ENCODE results near the gene HES2. TPM values are rescaled to one million over a fixed set of nuclear protein-coding genes. Genes with fewer than 3 reads are reported as not detected.
"Not testable (repeated sequence)": the region's sequence is repeated elsewhere in the genome, so short reads cannot be mapped to it uniquely, and the experiment has no call there.

HES2 gene
- total and polyA plus RNA-seq, 2 donors = 0.03 to 0.53 TPM

DNA sequence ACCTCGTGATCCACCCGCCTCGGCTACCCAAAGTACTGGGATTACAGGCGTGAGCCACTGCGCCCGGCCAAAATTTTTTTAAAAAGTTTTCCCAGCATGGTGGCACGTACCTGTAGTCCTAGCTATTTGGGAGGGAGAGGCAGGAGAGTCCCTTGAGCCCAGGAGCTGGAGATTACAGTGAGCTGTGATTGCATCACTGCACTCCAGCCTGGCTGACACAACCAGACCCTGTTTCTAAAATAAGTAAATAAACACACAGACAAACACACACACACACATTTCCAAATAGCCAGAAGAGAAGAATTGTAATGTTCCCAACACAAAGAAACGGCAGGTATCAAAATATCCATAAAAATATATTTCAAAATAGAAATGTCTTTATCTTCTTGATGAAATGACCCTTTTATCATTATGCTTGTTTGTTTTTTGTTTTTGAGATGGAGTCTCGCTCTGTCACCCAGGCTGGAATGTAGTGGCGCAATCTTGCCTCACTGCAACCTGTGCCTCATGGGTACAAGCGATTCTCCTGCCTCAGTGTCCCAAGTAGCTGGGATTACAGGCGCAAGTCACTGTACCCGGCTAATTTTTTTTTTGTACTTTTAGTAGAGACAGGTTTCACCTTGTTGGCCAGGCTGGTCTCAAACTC, 9.3 kb downstream of the HES2 start:
- 84% methylated on average over 13 of the region's 13 CpGs for WGBS
- no peak overlapping the region for H3K4me3 ChIP-seq (ENCODE audit: low read depth, low read length)
- no peaks in the 10 kb centered on the region for H3K4me1 ChIP-seq (ENCODE audit: insufficient read depth)

DNA sequence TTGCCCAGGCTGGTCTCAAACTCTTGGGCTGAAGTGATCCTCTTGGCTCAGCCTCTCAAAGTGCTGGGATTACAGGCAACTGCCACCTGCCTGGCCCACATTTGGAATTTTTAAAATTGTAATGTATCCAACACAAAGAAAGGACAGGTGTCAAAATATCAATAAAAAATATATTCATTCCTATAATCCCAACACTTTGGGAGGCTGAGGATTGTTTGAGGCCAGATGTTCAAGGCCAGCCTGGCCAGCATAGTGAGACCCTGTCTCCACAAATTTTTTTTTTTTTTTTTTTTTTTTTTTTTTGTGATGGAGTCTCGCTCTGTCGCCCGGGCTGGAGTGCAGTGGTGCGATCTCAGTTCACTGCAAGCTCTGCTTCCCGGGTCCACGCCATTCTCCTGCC, 10.0 kb downstream of the HES2 start:
- 90% methylated on average over 6 of the region's 6 CpGs for WGBS

More for the DNA sequence above, 9.3 kb downstream of the HES2 start:
- no peak for DNase-seq (ENCODE audit: extremely low spot score)
- no peaks in the 10 kb centered on the region for H3K36me3 ChIP-seq (ENCODE audit: insufficient read depth)
- H3K27ac ChIP-seq (ENCODE audit: low read depth) = no peak overlapping the region

DNA sequence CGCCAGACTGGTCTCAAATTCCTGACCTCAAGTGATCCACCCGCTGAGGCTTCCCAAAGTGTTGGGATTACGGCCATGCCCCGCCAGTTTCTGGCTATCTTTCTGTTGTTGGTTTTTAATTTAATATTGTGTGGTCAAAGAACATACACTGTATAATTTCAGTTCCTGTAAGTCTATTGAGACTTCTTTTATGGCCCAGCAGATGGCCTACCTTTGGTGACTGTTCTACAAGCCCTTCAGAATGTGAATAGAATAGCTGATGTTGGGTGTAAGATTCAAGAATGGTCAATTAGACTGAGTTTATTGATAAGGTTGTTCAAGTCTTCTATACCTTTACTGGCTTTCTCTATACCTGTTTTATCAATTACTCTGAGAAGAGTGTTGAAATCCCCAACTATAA, 10.7 kb downstream of the HES2 start:
- no peaks in the 10 kb centered on the region for H3K36me3 ChIP-seq (ENCODE audit: insufficient read depth)
- 85% methylated on average over 4 of the region's 4 CpGs for WGBS
- no peak overlapping the region for H3K27ac ChIP-seq (ENCODE audit: low read depth)
- no peak overlapping the region for H3K4me3 ChIP-seq (ENCODE audit: low read depth, low read length)
- DNase-seq (ENCODE audit: extremely low spot score) = no peak
- no peaks in the 10 kb centered on the region for H3K4me1 ChIP-seq (ENCODE audit: insufficient read depth)

More for the DNA sequence above, 10.0 kb downstream of the HES2 start:
- Histone ChIP-seq H3K36me3 (ENCODE audit: insufficient read depth) (no peaks in the 10 kb centered on the region), H3K4me1 (ENCODE audit: insufficient read depth) (no peaks in the 10 kb centered on the region), H3K27ac (ENCODE audit: low read depth) (no peak overlapping the region), H3K4me3 (ENCODE audit: low read depth, low read length) (no peak overlapping the region)
- no peak for DNase-seq (ENCODE audit: extremely low spot score)

DNA sequence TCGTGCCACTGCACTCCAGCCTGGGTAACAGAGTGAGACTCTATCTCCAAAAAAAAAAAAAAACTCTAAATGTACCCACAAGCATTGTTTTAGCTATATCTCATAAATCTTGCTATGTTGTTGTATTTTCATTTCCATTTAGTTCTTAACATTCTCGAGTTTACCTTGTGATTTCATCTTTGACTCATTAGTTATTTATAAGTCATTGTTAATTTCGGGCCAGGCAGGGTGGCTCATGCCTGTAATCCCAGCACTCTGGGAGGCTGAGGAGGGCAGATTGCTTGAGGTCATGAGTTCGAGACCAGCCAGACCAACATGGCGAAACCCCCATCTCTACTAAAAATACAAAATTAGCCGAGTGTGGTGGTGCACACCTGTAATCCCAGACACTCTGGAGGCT, 11.7 kb downstream of the HES2 start:
- DNase-seq (ENCODE audit: extremely low spot score) = no peak
- no peak overlapping the region for H3K4me3 ChIP-seq (ENCODE audit: low read depth, low read length)
- WGBS = 82% methylated on average over 6 of the region's 6 CpGs
- H3K27ac ChIP-seq (ENCODE audit: low read depth) = no peak overlapping the region
- H3K36me3 ChIP-seq (ENCODE audit: insufficient read depth) = no peaks in the 10 kb centered on the region
- no peaks in the 10 kb centered on the region for H3K4me1 ChIP-seq (ENCODE audit: insufficient read depth)

DNA sequence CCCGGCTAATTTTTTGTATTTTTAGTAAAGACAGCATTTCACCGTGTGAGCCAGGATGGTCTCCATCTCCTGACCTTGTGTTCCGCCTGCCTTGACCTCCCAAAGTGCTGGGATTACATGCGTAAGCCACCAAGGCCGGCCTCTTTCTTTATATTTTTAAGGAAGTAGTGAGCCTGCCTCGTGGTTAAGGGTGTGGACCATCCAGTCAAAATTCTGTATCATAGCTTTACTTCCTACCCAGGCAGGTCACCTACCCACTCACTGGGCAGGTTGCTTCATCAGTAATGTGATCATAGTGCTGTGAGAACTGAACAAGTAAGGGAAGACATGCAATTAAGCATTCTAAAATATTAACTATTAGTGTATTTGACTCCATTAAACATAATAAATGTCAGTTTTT, 18.0 kb downstream of the HES2 start:
- H3K27ac ChIP-seq (ENCODE audit: low read depth) = no peak overlapping the region
- H3K36me3 ChIP-seq (ENCODE audit: insufficient read depth) = no peaks in the 10 kb centered on the region
- no peak overlapping the region for H3K4me3 ChIP-seq (ENCODE audit: low read depth, low read length)
- WGBS = 55% methylated on average over 6 of the region's 6 CpGs
- H3K4me1 ChIP-seq (ENCODE audit: insufficient read depth) = no peaks in the 10 kb centered on the region
- DNase-seq (ENCODE audit: extremely low spot score) = no peak

DNA sequence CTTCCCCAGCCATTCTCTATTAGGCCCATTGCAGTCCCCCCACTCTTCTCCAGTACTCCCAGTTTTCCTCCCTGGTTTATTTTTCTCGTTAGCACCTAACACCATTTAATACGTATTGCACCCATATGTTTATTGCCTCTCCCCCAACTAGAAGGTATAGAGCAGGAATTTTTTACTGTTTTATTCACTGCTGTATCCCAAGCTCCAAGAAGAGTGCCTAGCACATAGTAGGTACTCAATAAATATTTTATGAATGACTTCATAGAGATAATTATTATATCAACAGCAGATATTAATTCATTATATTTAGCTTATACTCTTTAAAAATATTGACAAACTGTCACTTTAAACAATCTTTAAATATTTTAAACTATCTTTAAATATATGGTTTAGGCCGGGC, 20.4 kb downstream of the HES2 start:
- DNase-seq (ENCODE audit: extremely low spot score) = no peak
- Histone ChIP-seq H3K27ac (ENCODE audit: low read depth) (no peak overlapping the region), H3K36me3 (ENCODE audit: insufficient read depth) (no peaks in the 10 kb centered on the region), H3K4me3 (ENCODE audit: low read depth, low read length) (no peak overlapping the region), H3K4me1 (ENCODE audit: insufficient read depth) (no peaks in the 10 kb centered on the region)
- 88% methylated on average over 3 of the region's 3 CpGs for WGBS

DNA sequence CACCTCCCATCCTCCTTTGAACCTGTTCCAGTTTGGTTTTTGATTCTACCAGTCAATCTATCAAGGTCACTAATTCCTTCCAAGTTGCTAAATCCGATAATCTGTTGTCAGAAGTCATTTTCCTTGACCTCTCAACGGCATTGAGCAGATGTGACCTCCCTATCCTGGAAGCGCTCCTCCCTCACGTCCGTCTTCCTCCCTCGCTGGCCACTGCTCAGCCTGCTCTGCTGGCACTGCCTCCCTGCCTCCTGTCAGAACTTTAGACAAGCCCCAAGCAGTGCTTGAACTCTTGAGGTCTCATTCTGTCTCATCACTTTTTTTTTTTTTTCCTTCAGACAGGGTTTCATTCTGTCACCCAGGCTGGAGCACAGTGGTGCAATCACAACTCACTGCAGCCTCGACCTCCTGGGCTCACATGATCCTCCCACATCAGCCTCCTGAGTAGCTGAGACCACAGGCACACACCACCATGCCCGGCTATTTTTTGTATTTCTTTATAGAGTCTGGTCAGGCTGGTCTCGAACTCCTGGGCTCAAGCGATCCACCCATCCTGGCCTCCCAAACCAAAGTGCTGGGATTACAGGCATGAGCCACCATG, 21.8 kb downstream of the HES2 start:
- Histone ChIP-seq H3K4me1 (ENCODE audit: insufficient read depth) (no peaks in the 10 kb centered on the region), H3K36me3 (ENCODE audit: insufficient read depth) (no peaks in the 10 kb centered on the region), H3K4me3 (ENCODE audit: low read depth, low read length) (no peak overlapping the region), H3K27ac (ENCODE audit: low read depth) (no peak overlapping the region)
- DNase-seq (ENCODE audit: extremely low spot score) = no peak
- WGBS = 65% methylated on average over 10 of the region's 10 CpGs

DNA sequence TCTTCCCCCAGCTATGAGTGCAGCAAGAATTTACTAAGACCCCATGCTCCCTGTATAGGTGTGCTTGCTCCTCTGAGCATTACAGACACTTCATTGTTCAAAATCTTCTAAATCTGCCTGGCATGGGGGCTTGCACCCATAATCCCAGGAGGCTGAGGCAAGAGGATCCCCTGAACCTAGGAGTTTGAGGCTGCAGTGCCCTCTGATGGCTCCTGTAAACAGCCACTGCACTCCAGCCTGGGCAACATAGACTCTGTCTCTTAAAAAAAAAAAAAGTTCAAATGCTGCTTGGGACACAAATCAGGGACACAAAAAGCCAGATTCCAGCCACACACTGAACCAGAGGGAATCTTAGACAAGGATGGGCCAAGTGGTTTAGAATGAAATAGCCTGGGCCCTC, 22.7 kb downstream of the HES2 start:
- H3K36me3 ChIP-seq (ENCODE audit: insufficient read depth) = no peaks in the 10 kb centered on the region
- DNase-seq (ENCODE audit: extremely low spot score) = no peak
- H3K4me1 ChIP-seq (ENCODE audit: insufficient read depth) = no peaks in the 10 kb centered on the region
- no peak overlapping the region for H3K27ac ChIP-seq (ENCODE audit: low read depth)
- H3K4me3 ChIP-seq (ENCODE audit: low read depth, low read length) = no peak overlapping the region

DNA sequence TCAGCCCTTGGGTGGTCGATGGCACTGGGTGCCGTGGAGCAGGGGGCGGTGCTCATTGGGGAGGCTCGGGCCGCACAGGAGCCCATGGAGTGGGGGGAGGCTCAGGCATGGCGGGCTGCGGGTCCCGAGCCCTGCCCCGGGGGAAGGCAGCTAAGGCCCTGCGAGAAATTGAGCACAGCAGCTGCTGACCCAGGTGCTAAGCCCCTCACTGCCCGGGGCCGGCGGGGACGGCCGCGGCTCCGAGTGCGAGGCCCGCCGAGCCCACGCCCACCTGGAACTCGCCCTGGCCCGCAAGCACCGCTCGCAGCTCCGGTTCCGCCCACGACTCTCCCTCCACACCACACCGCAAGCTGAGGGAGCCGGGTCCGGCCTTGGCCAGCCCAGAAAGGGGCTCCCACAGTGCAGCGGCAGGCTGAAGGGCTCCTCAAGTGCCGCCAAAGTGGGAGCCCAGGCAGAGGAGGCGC, 23.9 kb downstream of the HES2 start:
- DNase-seq (ENCODE audit: extremely low spot score); H3K36me3 ChIP-seq (ENCODE audit: insufficient read depth); H3K4me3 ChIP-seq (ENCODE audit: low read depth, low read length); H3K4me1 ChIP-seq (ENCODE audit: insufficient read depth); H3K27ac ChIP-seq (ENCODE audit: low read depth): not testable (repeated sequence)
- WGBS = 98% methylated on average over 34 of the region's 34 CpGs

DNA sequence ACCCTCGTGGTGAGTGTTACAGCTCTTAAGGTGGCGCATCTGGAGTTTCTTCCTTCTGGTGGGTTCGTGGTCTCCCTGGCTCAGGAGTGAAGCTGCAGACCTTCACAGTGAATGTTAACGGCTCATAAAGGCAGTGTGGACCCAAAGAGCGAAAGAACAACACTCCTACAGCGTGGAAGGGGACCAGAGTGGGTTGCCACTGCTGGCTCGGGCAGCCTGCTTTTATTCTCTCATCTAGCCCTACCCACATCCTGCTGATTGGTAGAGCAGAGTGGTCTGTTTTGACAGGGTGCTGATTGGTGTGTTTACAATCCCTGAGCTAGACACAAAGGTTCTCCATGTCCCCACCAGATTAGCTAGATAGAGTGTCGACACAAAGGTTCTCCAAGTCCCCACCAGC, 24.6 kb downstream of the HES2 start:
- H3K4me1 ChIP-seq (ENCODE audit: insufficient read depth); H3K27ac ChIP-seq (ENCODE audit: low read depth); H3K36me3 ChIP-seq (ENCODE audit: insufficient read depth); H3K4me3 ChIP-seq (ENCODE audit: low read depth, low read length); DNase-seq (ENCODE audit: extremely low spot score): not testable (repeated sequence)
- 93% methylated on average over 8 of the region's 8 CpGs for WGBS

DNA sequence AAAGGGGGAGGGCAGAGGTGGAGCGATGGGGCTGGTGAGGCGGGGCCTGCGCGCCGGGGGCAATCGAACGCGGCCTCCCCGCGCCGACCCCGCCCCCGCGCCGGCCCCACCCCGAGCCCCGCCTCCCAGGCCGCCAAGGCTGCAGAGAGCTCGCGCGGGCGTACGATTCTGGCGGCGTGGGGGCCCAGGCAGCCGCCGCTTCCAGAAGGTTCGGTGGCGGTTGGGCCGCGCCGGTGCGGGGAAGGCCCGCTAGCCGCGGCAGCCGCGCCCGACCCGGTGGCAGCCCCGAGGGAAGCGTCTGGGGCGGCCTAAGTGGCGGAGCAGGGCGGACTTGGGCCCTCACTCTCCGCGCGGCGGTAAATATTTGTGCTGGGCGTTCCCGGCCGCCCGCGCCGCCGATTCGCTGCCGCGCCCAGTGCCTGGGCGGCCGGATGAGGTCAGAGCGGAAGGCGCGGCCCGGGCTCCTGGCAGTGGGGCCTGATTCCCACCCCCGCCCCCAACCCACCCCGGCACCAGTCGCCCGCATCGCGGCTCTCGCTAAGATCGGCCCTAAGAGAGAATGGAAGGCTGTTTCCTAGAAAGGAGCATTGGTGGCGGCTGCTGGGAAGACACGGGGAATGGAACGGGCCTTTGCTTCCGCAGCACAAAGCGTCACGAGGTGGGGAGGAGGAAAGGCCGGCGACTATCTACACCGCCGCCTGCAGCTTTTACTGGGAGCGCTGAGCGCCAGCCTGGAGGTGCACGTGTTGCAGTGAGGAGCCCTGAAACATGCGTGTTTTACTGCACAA, 26.1 kb downstream of the HES2 start, which contains the start of gene ACOT7:
TSS of gene ACOT7 (minus strand) at position 368 of the 788 bp plus-strand sequence. CDS start 368 bp downstream, outside the sequence.
- no peaks in the 10 kb centered on the region for H3K36me3 ChIP-seq (ENCODE audit: insufficient read depth)
- H3K4me3 ChIP-seq (ENCODE audit: low read depth, low read length) = peak within 1 kb of the TSS; percentile 69
- DNase-seq (ENCODE audit: extremely low spot score) = peak; percentile 61
- no peaks in the 10 kb centered on the region for H3K4me1 ChIP-seq (ENCODE audit: insufficient read depth)
- peak within 1 kb of the TSS; percentile 100 for H3K27ac ChIP-seq (ENCODE audit: low read depth)
- WGBS = under 1% methylated on average over 87 of the region's 87 CpGs

DNA sequence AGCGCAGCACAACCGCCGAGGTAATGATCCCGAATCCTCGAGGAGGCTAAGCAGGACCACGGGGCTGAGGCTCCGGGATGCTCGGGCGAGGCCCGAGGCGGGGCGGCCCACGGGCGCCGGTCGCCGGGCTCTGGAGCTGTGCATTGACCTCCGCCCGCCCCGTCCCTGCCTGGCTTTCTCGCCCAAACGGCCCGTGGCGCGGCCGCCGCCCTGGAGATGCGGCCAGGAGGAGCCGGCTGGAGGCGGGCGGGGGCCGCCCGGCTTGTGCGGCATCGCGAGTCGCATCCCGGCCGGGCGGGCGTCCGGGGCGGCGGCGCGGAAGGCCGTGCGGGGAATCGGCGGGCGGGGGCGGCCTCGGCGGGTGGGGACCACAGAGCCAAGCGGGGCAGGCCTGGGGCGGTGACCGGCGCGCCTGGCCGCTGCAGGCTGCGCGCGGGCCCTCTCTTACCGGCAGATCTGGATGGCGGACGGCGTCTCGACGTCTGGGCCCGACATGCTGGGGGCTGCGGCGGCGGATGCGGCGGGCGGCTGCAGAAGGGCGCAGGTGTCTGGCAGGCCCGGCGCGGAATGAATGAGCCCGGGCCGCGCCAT, 26.8 kb downstream of the HES2 start:
- Histone ChIP-seq H3K36me3 (ENCODE audit: insufficient read depth) (no peaks in the 10 kb centered on the region), H3K4me3 (ENCODE audit: low read depth, low read length) (peak overlapping the region; percentile 69), H3K27ac (ENCODE audit: low read depth) (no peak overlapping the region), H3K4me1 (ENCODE audit: insufficient read depth) (no peaks in the 10 kb centered on the region)
- DNase-seq (ENCODE audit: extremely low spot score) = no peak
- 1% methylated on average over 83 of the region's 83 CpGs for WGBS

DNA sequence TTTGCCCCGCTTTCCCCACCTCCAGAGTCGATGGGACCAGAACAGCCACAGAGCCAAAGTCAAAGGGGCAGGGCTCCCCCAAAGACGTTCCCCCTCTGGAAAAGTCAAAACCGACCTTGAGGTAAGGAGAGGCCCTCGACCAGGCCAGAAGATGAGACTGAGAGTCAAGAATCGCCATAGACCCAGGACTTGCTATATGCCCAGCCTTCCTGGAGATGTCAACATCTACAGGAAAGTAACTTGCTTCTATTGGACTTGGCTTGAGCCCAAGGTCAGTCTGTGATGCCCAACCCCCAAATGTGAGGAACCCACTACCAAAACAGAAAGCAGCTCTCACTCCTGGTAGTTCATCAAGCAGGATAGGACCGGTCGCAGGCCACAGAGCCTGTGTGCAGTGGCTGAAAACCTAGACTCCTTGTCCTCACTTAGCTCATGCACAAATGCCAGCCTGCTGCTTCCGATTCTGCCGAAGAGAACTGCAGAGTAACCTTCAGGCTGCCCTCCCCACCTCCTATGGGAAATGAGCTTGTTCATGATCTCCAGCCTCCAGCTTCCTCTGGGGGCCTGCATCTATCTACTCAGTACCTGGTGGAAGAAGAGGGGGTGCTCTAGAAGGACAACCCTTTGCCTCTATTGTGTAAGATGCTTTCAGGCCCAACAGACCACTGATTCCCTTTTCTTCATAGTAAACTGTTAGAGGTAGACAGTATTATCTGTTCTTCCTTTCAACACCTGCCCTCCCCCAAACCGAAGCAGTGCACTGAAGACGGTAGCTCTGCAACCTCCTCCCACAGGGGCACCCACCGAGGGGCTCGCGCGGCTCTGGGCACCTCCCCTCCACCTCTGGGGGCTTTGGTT, 27.5 kb downstream of the HES2 start:
- H3K4me3 ChIP-seq (ENCODE audit: low read depth, low read length) = no peak overlapping the region
- 52% methylated on average over 16 of the region's 16 CpGs for WGBS
- no peaks in the 10 kb centered on the region for H3K36me3 ChIP-seq (ENCODE audit: insufficient read depth)
- DNase-seq (ENCODE audit: extremely low spot score) = no peak
- no peaks in the 10 kb centered on the region for H3K4me1 ChIP-seq (ENCODE audit: insufficient read depth)
- no peak overlapping the region for H3K27ac ChIP-seq (ENCODE audit: low read depth)

Measured in urinary bladder (tissue), 4 donors.